ENCODE measurements around the gene AP2S1. TPM values are rescaled to one million over a fixed set of nuclear protein-coding genes. Genes with fewer than 3 reads are reported as not detected.

Gene AP2S1
- total and polyA plus RNA-seq, 2 of the 8 experiments (the other 6 are each of a cell fraction or from before 2014, with no cell fraction given) = 195 to 211 TPM

DNA sequence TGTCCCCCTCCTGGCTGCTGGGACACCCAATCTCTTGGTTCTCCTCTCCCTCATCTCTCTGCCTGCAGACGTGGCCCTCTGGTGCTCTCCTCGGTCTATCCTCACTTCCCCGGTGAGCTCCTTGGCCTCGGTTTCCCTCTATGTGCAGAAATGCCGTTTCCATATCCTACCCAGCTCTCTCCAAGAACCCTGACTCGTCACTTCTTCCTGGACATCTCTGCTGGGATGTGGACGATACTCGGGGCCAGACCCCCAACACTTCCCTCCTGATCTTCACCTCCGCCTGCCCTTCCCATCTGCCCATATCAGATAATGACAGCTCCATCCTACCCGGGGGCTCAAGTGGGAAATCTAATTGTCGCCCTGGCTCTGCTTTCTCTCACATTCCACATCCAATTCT is 7.9 kb downstream of the AP2S1 start (continued):
- TF ChIP-seq GABPA (IDR thresholded peaks at IDR 0.05; ENCODE audit: borderline replicate concordance, insufficient read depth, low read length) = no peak
- TF ChIP-seq GTF2F1 (IDR thresholded peaks at IDR 0.05; ENCODE audit: borderline replicate concordance, low read depth, low read length) = no peak
- no peak for TF ChIP-seq NANOG (IDR thresholded peaks at IDR 0.05; ENCODE audit: insufficient read depth, low read depth, low read length, poor library complexity, severe bottlenecking)
- no peak for TF ChIP-seq EP300 (IDR thresholded peaks at IDR 0.05; ENCODE audit: borderline replicate concordance in 1 of 2, low read depth in 2 of 2, low read length in 2 of 2)
- no peak for TF ChIP-seq EGR1 (IDR thresholded peaks at IDR 0.05; ENCODE audit: borderline replicate concordance, low read depth, low read length)

Measured in H1 (cell line).